ENCODE results near the gene C10orf88. TPM values are rescaled to one million over a fixed set of nuclear protein-coding genes. Genes with fewer than 3 reads are reported as not detected.

The C10orf88 gene
- total and polyA plus RNA-seq, 8 donors, result 5.9 to 24.0 (median 20.0) TPM

GRCh38 chr10:122894261-122894944, 59.6 kb downstream of the C10orf88 start:
- no peaks in the 10 kb centered on the region for H3K27me3 ChIP-seq
- no peaks in the 10 kb centered on the region for H3K9me3 ChIP-seq
- DNase-seq (no peak), ATAC-seq (no peak)
- intact Hi-C loops (cut with DNase I), result no loop called here
- H3K4me3 ChIP-seq, result no peak overlapping the region
- no peak overlapping the region for H3K27ac ChIP-seq
- H3K36me3 ChIP-seq, result no peaks in the 10 kb centered on the region
- TF ChIP-seq CTCF (IDR thresholded peaks at IDR 0.05), result no peak
- H3K4me1 ChIP-seq, result no peaks in the 10 kb centered on the region

GRCh38 chr10:122884166-122884565, 69.9 kb downstream of the C10orf88 start:
- Histone ChIP-seq H3K27me3 (peaks cover 0 to 10% of the 10 kb centered on the region in 2 donors), H3K4me1 (peaks cover 0 to 6% of the 10 kb centered on the region in 2 donors), H3K27ac (no peak overlapping the region), H3K4me3 (no peak overlapping the region), H3K9me3 (no peaks in the 10 kb centered on the region), H3K36me3 (no peaks in the 10 kb centered on the region)
- intact Hi-C loops (cut with DNase I), result no loop called here
- no peak for ATAC-seq
- no peak for TF ChIP-seq CTCF (IDR thresholded peaks at IDR 0.05)
- no peak for DNase-seq

GRCh38 chr10:122882766-122883165, 71.3 kb downstream of the C10orf88 start:
- ATAC-seq (no peak), DNase-seq (no peak)
- intact Hi-C loops (cut with DNase I), result no loop called here
- H3K4me3 ChIP-seq, result no peak overlapping the region
- peaks cover 0 to 16% of the 10 kb centered on the region in 2 donors for H3K4me1 ChIP-seq
- no peak for TF ChIP-seq CTCF (IDR thresholded peaks at IDR 0.05)
- peaks cover 0 to 10% of the 10 kb centered on the region in 2 donors for H3K27me3 ChIP-seq
- H3K27ac ChIP-seq, result no peak overlapping the region
- no peaks in the 10 kb centered on the region for H3K9me3 ChIP-seq
- H3K36me3 ChIP-seq, result no peaks in the 10 kb centered on the region

Other genes starting within 250 kb of the C10orf88 start
- under 1 TPM; 0.73 to 0.76 TPM for gene CUZD1, start 108.4 kb downstream of the C10orf88 start, total RNA-seq
- 1 to 10 TPM; 1.7 to 2.7 (median 2.2) TPM for gene CUZD1, start 108.4 kb downstream of the C10orf88 start, polyA plus RNA-seq (ENCODE audit: insufficient read length in 6 of 6)
- gene FAM24B, start 74.6 kb downstream of the C10orf88 start, total RNA-seq, result 1 to 10 TPM; 3.0 to 4.0 TPM
- 10 to 100 TPM in 1 of 6 donors, 1 to 10 TPM in 5; 7.3 to 10.1 (median 8.4) TPM for gene FAM24B, start 74.6 kb downstream of the C10orf88 start, polyA plus RNA-seq (ENCODE audit: insufficient read length in 6 of 6)
- gene FAM24A, start 43.6 kb downstream of the C10orf88 start, total RNA-seq, result not detected
- not detected for gene FAM24A, start 43.6 kb downstream of the C10orf88 start, polyA plus RNA-seq (ENCODE audit: insufficient read length in 6 of 6)
- 1 to 10 TPM; 3.8 to 4.4 TPM for gene PSTK, start 26.2 kb upstream of the C10orf88 start, total RNA-seq
- 1 to 10 TPM; 7.0 to 9.9 (median 8.7) TPM for gene PSTK, start 26.2 kb upstream of the C10orf88 start, polyA plus RNA-seq (ENCODE audit: insufficient read length in 6 of 6)
- gene IKZF5, start 54.6 kb upstream of the C10orf88 start, total RNA-seq, result 10 to 100 TPM; 12.5 to 14.5 TPM
- gene IKZF5, start 54.6 kb upstream of the C10orf88 start, polyA plus RNA-seq (ENCODE audit: insufficient read length in 6 of 6), result 10 to 100 TPM; 23.2 to 29.7 (median 25.4) TPM
- gene ACADSB, start 54.8 kb upstream of the C10orf88 start, total RNA-seq, result 10 to 100 TPM; 27.0 to 61.8 TPM
- 10 to 100 TPM; 17.9 to 25.2 (median 21.8) TPM for gene ACADSB, start 54.8 kb upstream of the C10orf88 start, polyA plus RNA-seq (ENCODE audit: insufficient read length in 6 of 6)
- not detected for gene HMX3, start 181.7 kb upstream of the C10orf88 start, total RNA-seq
- gene HMX3, start 181.7 kb upstream of the C10orf88 start, polyA plus RNA-seq (ENCODE audit: insufficient read length in 6 of 6), result not detected
- not detected for gene HMX2, start 193.9 kb upstream of the C10orf88 start, total RNA-seq
- not detected for gene HMX2, start 193.9 kb upstream of the C10orf88 start, polyA plus RNA-seq (ENCODE audit: insufficient read length in 6 of 6)
- gene BUB3, start 200.2 kb upstream of the C10orf88 start, total RNA-seq, result 10 to 100 TPM; 63.5 to 65.1 TPM
- 100 to 1,000 TPM in 5 of 6 donors, 10 to 100 TPM in 1; 96.6 to 126 (median 110) TPM for gene BUB3, start 200.2 kb upstream of the C10orf88 start, polyA plus RNA-seq (ENCODE audit: insufficient read length in 6 of 6)